Ascending aorta (tissue), 2 donors: ENCODE measurements around the gene CDK11B. TPM values are rescaled to one million over a fixed set of nuclear protein-coding genes. Genes with fewer than 3 reads are reported as not detected.
"Not testable (repeated sequence)": the region's sequence is repeated elsewhere in the genome, so short reads cannot be mapped to it uniquely, and the experiment has no call there.

Experiments
- DNase-seq, 2 donors: peaks; one replicate each; pipeline ENCODE4 v3.0.0-alpha.2; 2019; ENCODE audit warnings: low spot score in 2 of 2
- H3K27ac ChIP-seq, 2 donors: fragments of 200-600 bp; sonication (generic); one replicate each; pipeline ENCODE4 v1.5.1; 2016 to 2017; ENCODE audit warnings: mild to moderate bottlenecking in 1 of 2
- H3K27me3 ChIP-seq: fragments of 200-600 bp; sonication (generic); one replicate; pipeline ENCODE4 v1.5.1; 2017
- H3K36me3 ChIP-seq, 2 donors: fragments of 200-600 bp; sonication (generic); one replicate each; pipeline ENCODE4 v1.5.1; 2016
- H3K4me1 ChIP-seq, 2 donors: fragments of 200-600 bp; sonication (generic); one replicate each; pipeline ENCODE4 v1.5.1; 2016 to 2017; ENCODE audit warnings: mild to moderate bottlenecking in 1 of 2
- H3K4me3 ChIP-seq, 2 donors: fragments of 200-600 bp; sonication (generic); one replicate each; pipeline ENCODE4 v1.5.1; 2016 to 2017; ENCODE audit warnings: mild to moderate bottlenecking in 1 of 2
- H3K9me3 ChIP-seq, 2 donors: fragments of 200-600 bp; sonication (generic); one replicate each; pipeline ENCODE4 v1.5.1; 2016
- CTCF ChIP-seq, 3 experiments: fragments of 200-600 bp in 2 of 3; fragments of 450-650 bp in 1 of 3; sonication (generic) in 2 of 3; IDR thresholded peaks; one replicate each; pipeline ENCODE4 v1.5.1; 2016 to 2019; ENCODE audit warnings: antibody characterized with exemption in 3 of 3, mild to moderate bottlenecking in 1 of 3, moderate library complexity in 1 of 3
- intact Hi-C: fragments of 100-400 bp; cut with DNase I; formaldehyde crosslinking; loops from one replicate; pipeline ENCODE4 v1.15.1; 2023
- total RNA-seq: library from RNA; depleted of rRNA; stranded (reverse); fragments of >200 nt; gene quantifications from one replicate; pipeline ENCODE4 v1.1.0, GENCODE V29; 2016

The CDK11B gene
- total RNA-seq, 1 donor from 2014 or later: 24.8 TPM

DNA sequence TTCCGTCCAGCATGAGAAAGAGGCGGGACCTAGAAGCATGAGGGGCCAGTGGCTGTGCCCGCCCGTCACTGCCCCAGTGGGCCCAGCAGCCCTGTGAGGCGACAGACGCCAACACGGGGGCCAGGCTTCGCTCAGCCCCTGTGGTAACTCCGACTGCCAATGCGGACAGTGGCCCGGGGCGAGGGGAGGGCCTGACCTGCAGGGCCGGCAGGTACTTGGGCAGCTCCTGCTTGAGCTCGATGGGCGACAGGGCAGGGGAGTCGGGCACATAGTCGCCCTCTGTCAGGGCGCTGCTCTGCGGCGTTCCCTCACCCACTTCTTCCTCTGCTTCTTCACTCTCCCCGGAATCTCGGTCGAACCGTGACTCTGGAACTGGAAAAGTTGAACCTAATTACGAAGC, 18.7 kb downstream of the CDK11B start:
- H3K4me1 ChIP-seq, H3K27ac ChIP-seq, H3K4me3 ChIP-seq, H3K9me3 ChIP-seq, intact Hi-C loops, H3K27me3 ChIP-seq: not testable (repeated sequence)
- peaks cover 23 to 30% of the 10 kb centered on the region in 2 donors for H3K36me3 ChIP-seq
- DNase-seq: peak; percentile 2 to 15

- H3K27me3 ChIP-seq, H3K27ac ChIP-seq, H3K4me1 ChIP-seq, intact Hi-C loops, H3K9me3 ChIP-seq, H3K4me3 ChIP-seq: not testable (repeated sequence)
- peaks cover 23 to 30% of the 10 kb centered on the region in 2 donors for H3K36me3 ChIP-seq
- DNase-seq: peak in 1 of 2 donors; percentile 41
Measured at GRCh38 chr1:1639368-1639767, 19.4 kb downstream of the CDK11B start.

GRCh38 chr1:1638528-1638927, 20.3 kb downstream of the CDK11B start:
- H3K9me3 ChIP-seq, intact Hi-C loops, H3K27me3 ChIP-seq, H3K4me3 ChIP-seq, H3K4me1 ChIP-seq, H3K27ac ChIP-seq: not testable (repeated sequence)
- peak in 1 of 2 donors; percentile 13 for DNase-seq
- peaks cover 23 to 30% of the 10 kb centered on the region in 2 donors for H3K36me3 ChIP-seq

GRCh38 chr1:1637479-1637875, 21.3 kb downstream of the CDK11B start:
- H3K27ac ChIP-seq, H3K9me3 ChIP-seq, H3K4me1 ChIP-seq, intact Hi-C loops, H3K4me3 ChIP-seq, H3K27me3 ChIP-seq, DNase-seq: not testable (repeated sequence)
- peaks cover 23 to 30% of the 10 kb centered on the region in 2 donors for H3K36me3 ChIP-seq

DNA sequence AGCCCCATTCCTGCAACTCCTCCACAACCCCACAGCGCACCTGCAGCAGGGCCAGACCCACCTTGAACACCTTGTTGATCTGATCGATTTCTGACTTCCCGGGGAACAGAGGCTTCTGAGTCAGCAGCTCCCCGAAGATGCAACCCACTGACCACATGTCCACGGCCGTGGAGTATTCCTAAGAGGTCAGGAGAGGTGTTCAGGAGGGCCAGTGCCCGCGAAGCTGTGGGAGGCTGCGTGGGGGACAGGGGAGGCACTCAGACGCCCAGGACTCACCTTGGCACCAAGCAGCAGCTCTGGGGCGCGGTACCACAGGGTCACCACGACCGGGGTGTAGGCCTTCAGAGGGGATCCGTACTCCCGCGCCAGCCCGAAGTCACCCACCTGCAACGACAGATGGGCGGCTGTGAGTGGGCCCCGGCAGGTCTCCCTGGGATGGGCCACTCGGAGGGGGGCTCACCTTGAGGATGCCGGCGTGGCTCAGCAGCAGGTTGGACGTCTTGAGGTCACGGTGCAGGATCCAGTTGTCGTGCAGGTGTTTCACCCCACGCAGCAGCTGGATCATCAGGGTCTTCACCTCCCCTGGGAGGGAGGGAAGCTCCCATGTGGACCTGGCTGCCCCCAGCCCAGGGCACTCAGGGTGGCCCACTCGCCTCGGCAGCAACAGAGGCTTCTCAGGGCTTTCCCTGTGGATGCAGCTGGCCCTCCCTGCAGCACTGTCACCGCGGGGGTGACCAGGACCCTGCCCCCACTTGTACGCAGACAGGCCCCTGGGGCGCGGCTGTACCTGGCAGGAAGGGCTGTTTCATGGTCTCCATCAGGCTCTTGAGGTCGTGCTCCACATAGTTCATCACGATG, 22.0 kb downstream of the CDK11B start:
- H3K4me3 ChIP-seq, intact Hi-C loops, H3K27ac ChIP-seq, H3K4me1 ChIP-seq, H3K9me3 ChIP-seq, H3K27me3 ChIP-seq: not testable (repeated sequence)
- H3K36me3 ChIP-seq: peaks cover 23 to 30% of the 10 kb centered on the region in 2 donors
- DNase-seq: peak; percentile 4 to 62

GRCh38 chr1:1634613-1635012, 24.2 kb downstream of the CDK11B start:
- H3K27me3 ChIP-seq, DNase-seq, H3K27ac ChIP-seq, H3K4me1 ChIP-seq, intact Hi-C loops, H3K9me3 ChIP-seq, H3K4me3 ChIP-seq: not testable (repeated sequence)
- peaks cover 18 to 25% of the 10 kb centered on the region in 2 donors for H3K36me3 ChIP-seq

GRCh38 chr1:1633409-1633808, 25.4 kb downstream of the CDK11B start:
- H3K4me1 ChIP-seq, H3K27me3 ChIP-seq, H3K4me3 ChIP-seq, H3K27ac ChIP-seq, intact Hi-C loops, H3K9me3 ChIP-seq, DNase-seq: not testable (repeated sequence)
- H3K36me3 ChIP-seq: peaks cover 17 to 18% of the 10 kb centered on the region in 2 donors

GRCh38 chr1:1631782-1632420, 26.9 kb downstream of the CDK11B start, which contains the start of gene MMP23B:
Gene MMP23B, plus strand, starts transcription at chr1:1632173. Its CDS starts 46 bp downstream, at chr1:1632219.
- H3K36me3 ChIP-seq: peaks cover 12 to 24% of the 10 kb centered on the region in 2 donors
- peak within 1 kb of the TSS; percentile 60 to 87 for H3K27ac ChIP-seq
- H3K4me1 ChIP-seq: peaks cover 0 to 3% of the 10 kb centered on the region in 2 donors
- H3K9me3 ChIP-seq: no peaks in the 10 kb centered on the region
- intact Hi-C loops: no loop called here
- no peaks in the 10 kb centered on the region for H3K27me3 ChIP-seq
- no peak for DNase-seq
- peak within 1 kb of the TSS; percentile 48 to 65 for H3K4me3 ChIP-seq
- no peak for TF ChIP-seq CTCF (IDR thresholded peaks at IDR 0.05)
